Right atrium auricular region (tissue), 2 donors: Measurements from ENCODE around the gene NSMCE4A. TPM values are rescaled to one million over a fixed set of nuclear protein-coding genes. Genes with fewer than 3 reads are reported as not detected.

Experiments used
- DNase-seq: peaks from one replicate; pipeline ENCODE4 v3.0.0-alpha.2; 2019; ENCODE audit warnings: low spot score
- H3K27ac ChIP-seq, 2 donors: fragments of 200-600 bp; sonication (generic); 1 replicate in 1 of 2; 2 replicates in 1 of 2; pipeline ENCODE4 v1.5.1; 2016 to 2019
- H3K27me3 ChIP-seq, 2 donors: fragments of 200-600 bp; sonication (generic); one replicate each; pipeline versions ENCODE4 v1.5.1 to v1.6.0; 2017 to 2019
- H3K36me3 ChIP-seq: fragments of 200-600 bp; sonication (generic); one replicate; pipeline ENCODE4 v1.5.1; 2016
- H3K4me1 ChIP-seq, 2 donors: fragments of 200-600 bp; sonication (generic); one replicate each; pipeline versions ENCODE4 v1.5.1 to v1.6.0; 2017 to 2019
- H3K4me3 ChIP-seq, 2 donors: fragments of 200-600 bp; sonication (generic); 1 replicate in 1 of 2; 2 replicates in 1 of 2; pipeline ENCODE4 v1.5.1; 2017 to 2019; ENCODE audit warnings: mild to moderate bottlenecking in 1 of 2, moderate library complexity in 1 of 2
- H3K9me3 ChIP-seq, 2 donors: fragments of 200-600 bp; sonication (generic); one replicate each; pipeline ENCODE4 v1.5.1; 2019
- total RNA-seq, 2 donors: library from RNA; depleted of rRNA; stranded (reverse); fragments of >200 nt; gene quantifications; one replicate each; pipeline ENCODE4 v1.1.0, GENCODE V29; 2016
- TF ChIP-seq, protein P1 (sequence below), 2 donors: fragments of 200-600 bp; sonication (generic); IDR thresholded peaks; one replicate each; pipeline ENCODE4 v1.5.1; 2019; ENCODE audit warnings: antibody characterized with exemption in 2 of 2

The NSMCE4A gene
- total RNA-seq, 2 donors from 2014 or later, result 34.2 to 34.9 TPM

- peak within 1 kb of the TSS; percentile 92 to 97 for H3K4me3 ChIP-seq
- no peaks in the 10 kb centered on the region for H3K27me3 ChIP-seq
- peak; percentile 87 for DNase-seq
- TF ChIP-seq, protein P1, sequence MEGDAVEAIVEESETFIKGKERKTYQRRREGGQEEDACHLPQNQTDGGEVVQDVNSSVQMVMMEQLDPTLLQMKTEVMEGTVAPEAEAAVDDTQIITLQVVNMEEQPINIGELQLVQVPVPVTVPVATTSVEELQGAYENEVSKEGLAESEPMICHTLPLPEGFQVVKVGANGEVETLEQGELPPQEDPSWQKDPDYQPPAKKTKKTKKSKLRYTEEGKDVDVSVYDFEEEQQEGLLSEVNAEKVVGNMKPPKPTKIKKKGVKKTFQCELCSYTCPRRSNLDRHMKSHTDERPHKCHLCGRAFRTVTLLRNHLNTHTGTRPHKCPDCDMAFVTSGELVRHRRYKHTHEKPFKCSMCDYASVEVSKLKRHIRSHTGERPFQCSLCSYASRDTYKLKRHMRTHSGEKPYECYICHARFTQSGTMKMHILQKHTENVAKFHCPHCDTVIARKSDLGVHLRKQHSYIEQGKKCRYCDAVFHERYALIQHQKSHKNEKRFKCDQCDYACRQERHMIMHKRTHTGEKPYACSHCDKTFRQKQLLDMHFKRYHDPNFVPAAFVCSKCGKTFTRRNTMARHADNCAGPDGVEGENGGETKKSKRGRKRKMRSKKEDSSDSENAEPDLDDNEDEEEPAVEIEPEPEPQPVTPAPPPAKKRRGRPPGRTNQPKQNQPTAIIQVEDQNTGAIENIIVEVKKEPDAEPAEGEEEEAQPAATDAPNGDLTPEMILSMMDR (IDR thresholded peaks at IDR 0.05), result no peak
- H3K36me3 ChIP-seq, result peaks cover 8% of the 10 kb centered on the region
- H3K4me1 ChIP-seq, result peaks cover 0 to 13% of the 10 kb centered on the region in 2 donors
- peak within 1 kb of the TSS; percentile 97 to 99 for H3K27ac ChIP-seq
- H3K9me3 ChIP-seq, result no peaks in the 10 kb centered on the region
These were observed 47.0 kb downstream of the NSMCE4A start, which contains the start of gene ATE1 for GRCh38 chr10:121927841-121928527. Gene ATE1, minus strand, starts transcription at chr10:121928031. Its CDS starts 82 bp downstream, at chr10:121927949.

DNA sequence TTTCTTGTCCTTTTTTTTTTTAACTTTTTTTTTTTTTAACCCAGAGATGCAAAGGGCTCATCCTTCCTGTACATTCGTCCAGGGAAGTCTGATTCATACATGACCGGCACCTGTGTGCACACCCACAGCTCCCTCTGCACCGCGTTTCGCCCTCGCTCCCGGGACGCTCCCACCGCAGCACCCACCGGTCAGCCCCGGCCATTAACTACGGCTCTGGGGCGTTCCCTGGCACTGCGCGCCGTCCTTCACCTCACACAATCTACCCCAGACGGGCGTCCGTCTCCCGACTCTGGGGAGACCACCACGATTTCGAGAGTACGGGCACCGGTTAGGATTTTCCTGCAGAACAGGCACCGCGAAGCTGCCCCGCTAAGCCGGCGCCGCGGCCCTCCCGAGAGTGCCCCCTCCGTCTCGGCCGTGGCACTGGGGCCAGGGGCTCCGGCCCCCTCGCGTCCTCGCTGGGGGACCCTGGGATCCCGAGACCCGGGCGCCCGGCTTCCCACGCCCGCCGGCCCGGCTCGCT, 47.6 kb downstream of the NSMCE4A start:
- DNase-seq, result peak; percentile 64
- Histone ChIP-seq H3K9me3 (no peaks in the 10 kb centered on the region), H3K4me3 (peak overlapping the region; percentile 92 to 97), H3K36me3 (peaks cover 8% of the 10 kb centered on the region), H3K4me1 (peaks cover 0 to 13% of the 10 kb centered on the region in 2 donors), H3K27ac (peak overlapping the region; percentile 97 to 99), H3K27me3 (no peaks in the 10 kb centered on the region)
- TF ChIP-seq, protein P1 (IDR thresholded peaks at IDR 0.05), result no peak

GRCh38 chr10:121926671-121927317, 48.2 kb downstream of the NSMCE4A start:
- TF ChIP-seq, protein P1 (IDR thresholded peaks at IDR 0.05), result no peak
- H3K4me1 ChIP-seq, result peaks cover 0 to 14% of the 10 kb centered on the region in 2 donors
- peak overlapping the region; percentile 97 to 99 for H3K27ac ChIP-seq
- H3K36me3 ChIP-seq, result peaks cover 8% of the 10 kb centered on the region
- H3K27me3 ChIP-seq, result no peaks in the 10 kb centered on the region
- H3K9me3 ChIP-seq, result no peaks in the 10 kb centered on the region
- no peak for DNase-seq
- H3K4me3 ChIP-seq, result peak overlapping the region; percentile 92 to 97

GRCh38 chr10:121926157-121926556, 48.9 kb downstream of the NSMCE4A start:
- H3K4me1 ChIP-seq, result peaks cover 0 to 21% of the 10 kb centered on the region in 2 donors

DNA sequence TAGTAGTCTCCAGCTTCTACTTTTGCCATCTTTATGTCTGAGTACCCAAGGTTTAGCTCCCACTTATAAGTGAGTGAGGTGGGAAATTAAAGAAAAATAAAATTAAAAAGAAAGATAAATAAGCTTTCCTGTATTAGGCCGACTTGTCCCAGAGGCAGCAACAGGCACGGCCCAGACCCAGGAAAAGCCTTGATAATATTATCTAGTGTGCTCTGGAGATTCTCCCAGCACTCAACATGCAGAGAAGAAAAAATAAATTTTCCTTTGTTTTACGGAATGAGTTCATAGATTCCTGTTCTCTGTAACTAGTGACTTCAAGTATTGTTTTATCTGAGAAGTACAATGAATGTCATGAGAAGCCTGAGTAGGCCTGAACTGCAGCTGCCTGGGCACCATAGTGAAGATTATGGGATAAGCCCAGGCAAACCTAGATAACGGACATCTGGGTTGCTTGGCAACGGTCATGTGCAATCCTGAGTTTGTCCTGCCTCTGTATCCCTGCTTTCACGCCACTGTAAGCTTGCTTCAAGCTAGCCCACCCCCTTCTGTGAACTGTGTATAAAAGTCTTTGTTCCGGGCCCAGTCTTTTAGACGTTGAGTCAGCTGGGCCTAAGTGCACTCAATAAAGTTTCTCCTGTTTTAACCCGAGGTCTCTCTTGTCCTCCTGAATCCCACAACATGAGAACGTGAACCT, 53.6 kb downstream of the NSMCE4A start:
- H3K27me3 ChIP-seq, result no peaks in the 10 kb centered on the region
- H3K4me3 ChIP-seq, result no peak overlapping the region
- H3K36me3 ChIP-seq, result peaks cover 17% of the 10 kb centered on the region
- TF ChIP-seq, protein P1 (IDR thresholded peaks at IDR 0.05), result no peak
- no peaks in the 10 kb centered on the region for H3K9me3 ChIP-seq
- DNase-seq, result no peak
- H3K4me1 ChIP-seq, result peaks cover 0 to 26% of the 10 kb centered on the region in 2 donors
- peak overlapping the region; percentile 50 to 55 for H3K27ac ChIP-seq

More at GRCh38 chr10:121926157-121926556, 48.9 kb downstream of the NSMCE4A start:
- TF ChIP-seq, protein P1 (IDR thresholded peaks at IDR 0.05), result no peak
- no peaks in the 10 kb centered on the region for H3K9me3 ChIP-seq
- no peaks in the 10 kb centered on the region for H3K27me3 ChIP-seq
- H3K36me3 ChIP-seq, result peaks cover 8% of the 10 kb centered on the region
- no peak for DNase-seq
- peak overlapping the region in 1 of 2 donors; percentile 97 for H3K4me3 ChIP-seq
- peak overlapping the region; percentile 97 to 99 for H3K27ac ChIP-seq
